K562 (cell line): Measurements from ENCODE around the gene KANK2. TPM values are rescaled to one million over a fixed set of nuclear protein-coding genes. Genes with fewer than 3 reads are reported as not detected.

ENCODE experiments used
- DPF2 ChIP-seq: fragments of 450-650 bp; IDR thresholded peaks from 2 replicates; pipeline ENCODE4 v1.6.1; 2016
- ELF1 ChIP-seq: fragments of 200-800 bp; sonication (Bioruptor generic); IDR thresholded peaks from 2 replicates; pipeline ENCODE4 v1.6.1; 2016; ENCODE audit warnings: missing genetic modification characterization, missing compliant biosample characterization
- FOXP4 ChIP-seq: sonication (generic); formaldehyde crosslinking; IDR thresholded peaks from 2 replicates; pipeline ENCODE4 v1.8.0; 2022; ENCODE audit warnings: mild to moderate bottlenecking, missing genetic modification reagents, borderline replicate concordance
- MAFF ChIP-seq: IDR thresholded peaks from 2 replicates; pipeline ENCODE4 v1.6.1; 2012; ENCODE audit warnings: low read length, improper control_type of control experiment
- MEF2D ChIP-seq: conservative IDR thresholded peaks from 2 replicates; pipeline ENCODE4 v1.6.1; 2016; ENCODE audit warnings: low read depth, missing genetic modification characterization, missing compliant biosample characterization
- MNT ChIP-seq, 2 experiments: fragments of 450-650 bp; conservative IDR thresholded peaks; 2 replicates each; pipeline ENCODE4 v1.6.1; 2017; ENCODE audit warnings: mild to moderate bottlenecking in 2 of 2, moderate library complexity in 2 of 2
- POLR2AphosphoS5 ChIP-seq: IDR thresholded peaks from 2 replicates; pipeline ENCODE4 v1.6.1; 2011; ENCODE audit warnings: mild to moderate bottlenecking, low read depth, low read length, moderate library complexity; ENCODE audit not compliant: control insufficient read depth, insufficient read depth
- SPI1 ChIP-seq: IDR thresholded peaks from 2 replicates; pipeline ENCODE4 v1.6.1; 2011; ENCODE audit warnings: low read depth, low read length, control low read depth, borderline replicate concordance
- XRCC5 ChIP-seq: fragments of 200-400 bp; formaldehyde crosslinking; IDR thresholded peaks from 2 replicates; pipeline ENCODE4 v1.6.1; 2017; ENCODE audit warnings: low read depth, mild to moderate bottlenecking, low read length
- ZFP91 ChIP-seq: sonication (generic); formaldehyde crosslinking; IDR thresholded peaks from 2 replicates; pipeline ENCODE4 v1.8.0; 2022; ENCODE audit warnings: mild to moderate bottlenecking, missing genetic modification reagents
- ZMIZ1 ChIP-seq, 2 experiments: fragments of 150-350 bp in 1 of 2; IDR thresholded peaks; 2 replicates each; pipeline ENCODE4 v1.6.1; 2012 to 2016; ENCODE audit warnings: low read depth in 2 of 2, low read length in 2 of 2, mild to moderate bottlenecking in 1 of 2, moderate library complexity in 1 of 2
- ZNF316 ChIP-seq: fragments of 450-650 bp; IDR thresholded peaks from 2 replicates; pipeline ENCODE4 v1.6.1; 2016
- polyA plus RNA-seq, 8 experiments: library from polyadenylated mRNA; depleted of rRNA in 4 of 8; stranded (reverse) in 5 of 8; unstranded in 3 of 8; fragments of >200 nt; fragmentation: Nextera tagmentation in 2 of 8; fragmentation: Illumina TruSeq in 1 of 8; extraction: Ambion mirVana in 2 of 8; extraction: Trizol in 1 of 8; gene quantifications; 2 replicates each; pipeline versions ENCODE4 v1.2.1 to v1.2.3, GENCODE V29; 2011 to 2014; ENCODE audit warnings: inconsistent platforms in 1 of 8, missing spikeins in 1 of 8
- total RNA-seq, 7 experiments: library from RNA; depleted of rRNA in 6 of 7; stranded (reverse); fragments of >200 nt in 6 of 7; fragmentation: Illumina TruSeq in 2 of 7; extraction: Trizol in 2 of 7; gene quantifications; 2 replicates each; pipeline versions ENCODE4 v1.2.1 to v1.2.3, GENCODE V29; 2011 to 2021; ENCODE audit warnings: low replicate concordance in 1 of 7

The KANK2 gene
- total and polyA plus RNA-seq, 9 of the 15 experiments (the other 6 are each of a cell fraction or from before 2014, with no cell fraction given), result 4.4 to 47.8 (median 21.3) TPM

- TF ChIP-seq ZFP91 (CRISPR knock-in tag) (no peak), MNT (conservative IDR thresholded peaks at IDR 0.05) (peak in 1 of 2 experiments; percentile 46; a peak in 2 of 4 replicates), ELF1 (tag) (peak; percentile 60; the same call in 1 of the 2 replicates), ZNF316 (0 out of 2 replicates have a peak, but pooled peaks have one; percentile 2), MEF2D (tag) (no peak), FOXP4 (CRISPR knock-in tag) (no peak), XRCC5 (no peak), POLR2AphosphoS5 (peak; percentile 59), MAFF (no peak), DPF2 (0 out of 2 replicates have a peak, but pooled peaks have one; percentile 26), ZMIZ1 (IDR thresholded peaks at IDR 0.05; ENCODE audit: low read depth in 2 of 2, low read length in 2 of 2) (0 out of 4 replicates have a peak, but pooled peaks of 1 of the 2 experiments have one; percentile 24), SPI1 (peak; percentile 86)
These were observed 59.6 kb downstream of the KANK2 start (continued) for GRCh38 chr19:11137542-11138384.
